Smooth muscle cell (in vitro differentiated cells): ENCODE data around the gene TENT5C. TPM values are rescaled to one million over a fixed set of nuclear protein-coding genes. Genes with fewer than 3 reads are reported as not detected.

Experiments used
- DNase-seq: peaks from one replicate; lab custom pipeline; 2025; ENCODE audit not compliant: unreplicated experiment; lab: John Stamatoyannopoulos, UW
- H2AFZ ChIP-seq: fragments of 200-600 bp; sonication (generic); 2 replicates; pipeline ENCODE4 v1.6.0; 2016; ENCODE audit warnings: antibody characterized with exemption, low read depth, mild to moderate bottlenecking
- H3F3A ChIP-seq: fragments of 200-600 bp; sonication (generic); 2 replicates; pipeline ENCODE4 v1.6.0; 2017; ENCODE audit warnings: antibody characterized with exemption, low read depth
- H3K27ac ChIP-seq: fragments of 200-600 bp; sonication (generic); 2 replicates; pipeline ENCODE4 v1.5.1; 2016; ENCODE audit warnings: low read depth, mild to moderate bottlenecking
- H3K27me3 ChIP-seq: fragments of 200-600 bp; sonication (generic); 2 replicates; pipeline ENCODE4 v1.6.1; 2016; ENCODE audit warnings: low read depth, mild to moderate bottlenecking
- H3K36me3 ChIP-seq: fragments of 200-600 bp; sonication (generic); 2 replicates; pipeline ENCODE4 v1.5.1; 2016; ENCODE audit warnings: low read depth
- H3K4me1 ChIP-seq: fragments of 200-600 bp; sonication (generic); 2 replicates; pipeline ENCODE4 v1.5.1; 2016; ENCODE audit warnings: low read depth
- H3K4me2 ChIP-seq: fragments of 200-600 bp; sonication (generic); 2 replicates; pipeline ENCODE4 v1.6.0; 2016; ENCODE audit warnings: mild to moderate bottlenecking
- H3K4me3 ChIP-seq: fragments of 200-600 bp; sonication (generic); 2 replicates; pipeline ENCODE4 v1.5.1; 2016; ENCODE audit warnings: mild to moderate bottlenecking
- H3K79me2 ChIP-seq: fragments of 200-600 bp; sonication (generic); 2 replicates; pipeline ENCODE4 v1.6.0; 2016; ENCODE audit warnings: low read depth, mild to moderate bottlenecking
- H3K9ac ChIP-seq: fragments of 200-600 bp; sonication (generic); 2 replicates; pipeline ENCODE4 v1.6.0; 2016; ENCODE audit warnings: low read depth
- H3K9me3 ChIP-seq: fragments of 200-600 bp; sonication (generic); replicated peaks from 2 replicates; pipeline ENCODE4 v1.5.1; 2016; ENCODE audit warnings: low read depth
- H4K20me1 ChIP-seq: fragments of 200-600 bp; sonication (generic); 2 replicates; pipeline ENCODE4 v1.6.0; 2016; ENCODE audit warnings: low read depth
- CTCF ChIP-seq: fragments of 200-600 bp; sonication (generic); IDR thresholded peaks from 2 replicates; pipeline ENCODE4 v1.5.1; 2017; ENCODE audit warnings: borderline replicate concordance, mild to moderate bottlenecking, antibody characterized with exemption; ENCODE audit not compliant: insufficient read depth, poor library complexity, severe bottlenecking
- WGBS: methylation state at CpG from one replicate; pipeline ENCODE4 v1.1.7; 2016; ENCODE audit warnings: low lambda C conversion rate; 5-methylcytosine and 5-hydroxymethylcytosine counted together
- polyA plus RNA-seq: library from polyadenylated mRNA; unstranded; fragments of >200 nt; fragmentation: Nextera tagmentation; extraction: Ambion mirVana; gene quantifications from 2 replicates; pipeline ENCODE4 v1.2.1, GENCODE V29; 2016
- total RNA-seq: library from RNA; depleted of rRNA; stranded (reverse); fragments of >200 nt; gene quantifications from 2 replicates; pipeline ENCODE4 v1.2.3, GENCODE V29; 2014

Gene TENT5C
- total and polyA plus RNA-seq, 2 experiments from 2014 or later, result 5.3 to 5.7 TPM

GRCh38 chr1:117630423-117630998 is 24.7 kb downstream of the TENT5C start:
- H3K4me2 ChIP-seq, result no peak overlapping the region
- DNase-seq, result no peak
- no peaks in the 10 kb centered on the region for H3K36me3 ChIP-seq
- TF ChIP-seq CTCF, result no peak
- no peaks in the 10 kb centered on the region for H3F3A ChIP-seq
- no peaks in the 10 kb centered on the region for H3K27me3 ChIP-seq
- H3K4me1 ChIP-seq, result peaks cover 9% of the 10 kb centered on the region
- H3K9me3 ChIP-seq, result no peaks in the 10 kb centered on the region
- WGBS, result 91% methylated on average over 15 of the region's 15 CpGs
- no peak overlapping the region for H3K4me3 ChIP-seq
- H2AFZ ChIP-seq, result no peak overlapping the region
- no peak overlapping the region for H3K9ac ChIP-seq
- H3K79me2 ChIP-seq, result no peaks in the 10 kb centered on the region
- H4K20me1 ChIP-seq, result no peaks in the 10 kb centered on the region
- no peak overlapping the region for H3K27ac ChIP-seq

GRCh38 chr1:117631359-117632160 is 25.7 kb downstream of the TENT5C start:
- no peak for DNase-seq

GRCh38 chr1:117632269-117633067 is 26.6 kb downstream of the TENT5C start:
- Histone ChIP-seq H3K9me3 (no peaks in the 10 kb centered on the region), H3K79me2 (no peaks in the 10 kb centered on the region), H3F3A (no peaks in the 10 kb centered on the region), H3K9ac (no peak overlapping the region), H3K36me3 (no peaks in the 10 kb centered on the region), H4K20me1 (no peaks in the 10 kb centered on the region), H3K4me3 (no peak overlapping the region), H3K27me3 (no peaks in the 10 kb centered on the region), H3K4me1 (peaks cover 9% of the 10 kb centered on the region), H3K27ac (no peak overlapping the region), H3K4me2 (peak overlapping the region; percentile 57), H2AFZ (no peak overlapping the region)
- TF ChIP-seq CTCF, result no peak
- WGBS, result 58% methylated on average over 6 of the region's 6 CpGs
- DNase-seq, result no peak

More at GRCh38 chr1:117631359-117632160, 25.7 kb downstream of the TENT5C start:
- Histone ChIP-seq H4K20me1 (no peaks in the 10 kb centered on the region), H2AFZ (no peak overlapping the region), H3K27me3 (no peaks in the 10 kb centered on the region), H3K4me1 (peaks cover 9% of the 10 kb centered on the region), H3K4me2 (no peak overlapping the region), H3K9me3 (no peaks in the 10 kb centered on the region), H3K9ac (no peak overlapping the region), H3F3A (no peaks in the 10 kb centered on the region), H3K4me3 (no peak overlapping the region), H3K36me3 (no peaks in the 10 kb centered on the region), H3K27ac (no peak overlapping the region), H3K79me2 (no peaks in the 10 kb centered on the region)
- WGBS, result 85% methylated on average over 7 of the region's 7 CpGs
- TF ChIP-seq CTCF, result no peak
